ENCODE data around the gene AFF3. TPM values are rescaled to one million over a fixed set of nuclear protein-coding genes. Genes with fewer than 3 reads are reported as not detected.

AFF3 gene
- total and polyA plus RNA-seq, 2 of the 8 experiments (the other 6 are each of a cell fraction or from before 2014, with no cell fraction given), result 0.27 to 3.0 TPM

DNA sequence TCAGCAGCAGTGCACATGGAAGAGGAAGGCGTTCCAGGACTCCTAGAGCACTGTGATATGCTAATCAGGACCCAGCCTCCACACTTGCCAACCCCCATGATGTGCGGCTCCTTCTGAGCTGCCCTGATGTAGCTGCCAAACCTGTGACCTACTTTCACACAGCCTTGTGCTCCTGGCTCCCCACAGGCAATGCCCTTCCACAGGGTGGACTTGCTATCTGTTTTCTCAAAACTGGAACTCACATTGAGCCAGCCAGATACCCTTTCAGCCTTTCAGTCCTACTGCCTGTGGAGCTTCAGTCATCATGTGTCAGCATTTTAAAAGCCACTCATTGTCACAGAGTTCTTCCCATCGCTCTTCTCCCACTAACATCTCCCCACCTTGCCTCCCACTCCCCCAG is 181.6 kb downstream of the AFF3 start:
- no peak overlapping the region for H2AK5ac ChIP-seq (ENCODE audit: low read depth, low read length)
- no peak for TF ChIP-seq ZNF274 (IDR thresholded peaks at IDR 0.05; ENCODE audit: borderline replicate concordance, extremely low read depth, low read length)
- no peak for TF ChIP-seq TEAD4 (IDR thresholded peaks at IDR 0.05; ENCODE audit: low read depth, low read length)
- TF ChIP-seq HDAC6 (IDR thresholded peaks at IDR 0.05; ENCODE audit: low read depth, low read length), result no peak
- TF ChIP-seq ASH2L (IDR thresholded peaks at IDR 0.05; ENCODE audit: low read length), result no peak
- no peak for TF ChIP-seq MAFK (IDR thresholded peaks at IDR 0.05; ENCODE audit: low read depth, low read length)
- TF ChIP-seq EGR1 (IDR thresholded peaks at IDR 0.05; ENCODE audit: borderline replicate concordance, low read depth, low read length), result no peak
- TF ChIP-seq, protein P1, sequence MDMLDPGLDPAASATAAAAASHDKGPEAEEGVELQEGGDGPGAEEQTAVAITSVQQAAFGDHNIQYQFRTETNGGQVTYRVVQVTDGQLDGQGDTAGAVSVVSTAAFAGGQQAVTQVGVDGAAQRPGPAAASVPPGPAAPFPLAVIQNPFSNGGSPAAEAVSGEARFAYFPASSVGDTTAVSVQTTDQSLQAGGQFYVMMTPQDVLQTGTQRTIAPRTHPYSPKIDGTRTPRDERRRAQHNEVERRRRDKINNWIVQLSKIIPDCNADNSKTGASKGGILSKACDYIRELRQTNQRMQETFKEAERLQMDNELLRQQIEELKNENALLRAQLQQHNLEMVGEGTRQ (IDR thresholded peaks at IDR 0.05; ENCODE audit: low read length), result no peak
- no peak for TF ChIP-seq TAF1 (IDR thresholded peaks at IDR 0.05; ENCODE audit: low read depth, low read length)
- no peak for TF ChIP-seq TBP (IDR thresholded peaks at IDR 0.05; ENCODE audit: low read depth, low read length)
- no peak for TF ChIP-seq JUN (IDR thresholded peaks at IDR 0.05; ENCODE audit: low read depth, low read length)
- no peak for TF ChIP-seq HDAC2 (IDR thresholded peaks at IDR 0.05; ENCODE audit: borderline replicate concordance in 1 of 2, low read depth in 2 of 2, low read length in 2 of 2)
- no peak for TF ChIP-seq POLR2AphosphoS5 (IDR thresholded peaks at IDR 0.05; ENCODE audit: low read depth, low read length)
- DNase-seq (ENCODE audit: low read depth in 1 of 2, low spot score in 2 of 2) (no peak), FAIRE-seq (no peak)
- H2BK20ac ChIP-seq (ENCODE audit: low read length), result no peak overlapping the region
- peaks cover 0 to 8% (median 2%) of the 10 kb centered on the region in 4 experiments; a peak in 5 of 7 replicates for H3K4me1 ChIP-seq (replicated peaks in 1 of 4; ENCODE audit: control insufficient read depth in 3 of 4, insufficient read depth in 4 of 4, low read length in 3 of 4)
- no peak overlapping the region for H3K18ac ChIP-seq (ENCODE audit: extremely low read depth, low read length)
- H4K20me1 ChIP-seq (replicated peaks in 1 of 2; ENCODE audit: control insufficient read depth in 1 of 2, insufficient read depth in 2 of 2, low read length in 2 of 2), result no peaks in the 10 kb centered on the region
- no peaks in the 10 kb centered on the region for H3K9me3 ChIP-seq (ENCODE audit: insufficient read depth in 2 of 2, low read depth in 1 of 2, low read length in 1 of 2)
- H3K4ac ChIP-seq (replicated peaks; ENCODE audit: insufficient read length, low read depth, low read length), result peak overlapping the region; percentile 22
- no peaks in the 10 kb centered on the region for H3K27me3 ChIP-seq (replicated peaks in 1 of 4; ENCODE audit: control insufficient read depth in 3 of 4, extremely low read depth in 1 of 4, insufficient read depth in 3 of 4, low read length in 3 of 4)
- no peak overlapping the region for H3K56ac ChIP-seq (replicated peaks; ENCODE audit: insufficient read length, low read depth, low read length)
- no peak overlapping the region for H2BK120ac ChIP-seq (replicated peaks; ENCODE audit: low read depth, low read length)
- no peak overlapping the region for H3K27ac ChIP-seq (ENCODE audit: low read depth, low read length)
- no peaks in the 10 kb centered on the region for H3K79me2 ChIP-seq (ENCODE audit: control insufficient read depth in 1 of 2, insufficient read depth in 2 of 2, low read length in 2 of 2)
- H3K79me1 ChIP-seq (ENCODE audit: low read depth, low read length), result no peaks in the 10 kb centered on the region
- H2BK15ac ChIP-seq (ENCODE audit: low read length), result no peak overlapping the region
- H2BK5ac ChIP-seq (ENCODE audit: low read depth, low read length), result no peak overlapping the region
- H4K5ac ChIP-seq (ENCODE audit: insufficient read length, low read depth, low read length), result no peak overlapping the region
- no peak overlapping the region for H2BK12ac ChIP-seq (ENCODE audit: low read depth, low read length)
- no peak overlapping the region for H3K4me3 ChIP-seq (ENCODE audit: extremely low read depth in 1 of 4, insufficient read depth in 2 of 4, low read depth in 3 of 4, low read length in 4 of 4)
- H3K14ac ChIP-seq (ENCODE audit: insufficient read length), result no peak overlapping the region
- no peaks in the 10 kb centered on the region for H3K36me3 ChIP-seq (ENCODE audit: control insufficient read depth in 2 of 4, insufficient read depth in 4 of 4, low read length in 3 of 4)
- peak overlapping the region; percentile 62 for H2AFZ ChIP-seq (ENCODE audit: low read length)
- CTCF ChIA-PET (ENCODE audit: partially characterized antibody), result interaction anchor here (0.7 to 0.9 kb wide), 3 partner anchors 9 to 17 kb away, joined by 3 read pairs; no protein-coding TSS in a partner anchor
- H4K91ac ChIP-seq (replicated peaks; ENCODE audit: insufficient read length, low read length), result no peak overlapping the region
- no peaks in the 10 kb centered on the region for H3K23me2 ChIP-seq (ENCODE audit: low read depth, low read length)
- no peak overlapping the region for H3K23ac ChIP-seq (ENCODE audit: insufficient read length)
- no peak overlapping the region for H3K9ac ChIP-seq (replicated peaks in 1 of 4; ENCODE audit: extremely low read depth in 1 of 4, low read depth in 3 of 4, low read length in 3 of 4)
- 84% methylated on average over 3 of the region's 3 CpGs; no CpG with 5 or more reads in 1 of the 2 experiments for WGBS, 2 experiments (ENCODE audit: extremely low coverage in 1 of 2, insufficient coverage in 1 of 2, insufficient read length in 1 of 2, insufficient replicate concordance in 2 of 2, low coverage in 1 of 2, low lambda C conversion rate in 2 of 2, missing lambda C conversion rate in 1 of 2)
- no peak overlapping the region for H4K8ac ChIP-seq (ENCODE audit: extremely low read depth, insufficient read depth, low read length)
- peak overlapping the region in 1 of 2 experiments; percentile 28; a peak in 1 of 4 replicates for H3K4me2 ChIP-seq (ENCODE audit: insufficient read depth in 1 of 2, low read depth in 2 of 2, low read length in 2 of 2)
- POLR2A ChIA-PET (ENCODE audit: partially characterized antibody), result no interaction called here
